GM23338 (cell line): Measurements from ENCODE around the gene MCU. TPM values are rescaled to one million over a fixed set of nuclear protein-coding genes. Genes with fewer than 3 reads are reported as not detected.

Source experiments
- ATAC-seq: fragments of 200-7000 bp; cut with Tn5 transposase; 3 replicates; pipeline ENCODE4 v1.9.1; 2020
- DNase-seq: peaks from one replicate; pipeline ENCODE4 v3.0.0-alpha.2; 2015; ENCODE audit warnings: low spot score
- H2AFZ ChIP-seq: fragments of 200-600 bp; sonication (generic); 2 replicates; pipeline ENCODE4 v1.8.0; 2016; ENCODE audit warnings: antibody characterized with exemption, mild to moderate bottlenecking, moderate library complexity
- H3F3A ChIP-seq: fragments of 200-600 bp; sonication (generic); replicated peaks from 2 replicates; pipeline ENCODE4 v1.8.0; 2017; ENCODE audit warnings: antibody characterized with exemption, mixed run types, low read depth
- H3K27ac ChIP-seq: fragments of 200-600 bp; sonication (generic); 2 replicates; pipeline ENCODE4 v1.6.1; 2016; ENCODE audit warnings: low read depth
- H3K27me3 ChIP-seq: fragments of 200-600 bp; sonication (generic); 2 replicates; pipeline ENCODE4 v1.8.0; 2016; ENCODE audit warnings: mild to moderate bottlenecking, mixed run types, moderate library complexity; ENCODE audit not compliant: insufficient read depth
- H3K36me3 ChIP-seq: fragments of 200-600 bp; sonication (generic); 2 replicates; pipeline ENCODE4 v1.8.0; 2016; ENCODE audit warnings: mild to moderate bottlenecking; ENCODE audit not compliant: insufficient read depth
- H3K4me1 ChIP-seq: fragments of 200-600 bp; sonication (generic); 2 replicates; pipeline ENCODE4 v1.8.0; 2016; ENCODE audit warnings: mild to moderate bottlenecking, moderate library complexity; ENCODE audit not compliant: insufficient read depth
- H3K4me2 ChIP-seq: fragments of 200-600 bp; sonication (generic); 2 replicates; pipeline ENCODE4 v1.7.1; 2017; ENCODE audit warnings: mixed run types
- H3K4me3 ChIP-seq: fragments of 200-600 bp; sonication (generic); 2 replicates; pipeline ENCODE4 v1.6.1; 2016; ENCODE audit warnings: mixed run types
- H3K79me2 ChIP-seq: fragments of 200-600 bp; sonication (generic); replicated peaks from 2 replicates; pipeline ENCODE4 v1.8.0; 2017; ENCODE audit warnings: mild to moderate bottlenecking; ENCODE audit not compliant: insufficient read depth
- H3K9me2 ChIP-seq: fragments of 200-600 bp; sonication (generic); 2 replicates; pipeline ENCODE4 v1.8.0; 2017; ENCODE audit not compliant: insufficient read depth
- H4K20me1 ChIP-seq: fragments of 200-600 bp; sonication (generic); replicated peaks from 2 replicates; pipeline ENCODE4 v1.8.0; 2017; ENCODE audit warnings: mild to moderate bottlenecking; ENCODE audit not compliant: insufficient read depth
- H3K27ac Mint-ChIP-seq: 2 replicates; pipeline ENCODE4 v1.8.0; 2020; ENCODE audit warnings: inconsistent platforms, mild to moderate bottlenecking, moderate library complexity, mixed read lengths
- H3K27me3 Mint-ChIP-seq: 3 replicates; pipeline ENCODE4 v1.8.0; 2022; ENCODE audit warnings: low read depth, mild to moderate bottlenecking, moderate library complexity, mixed read lengths, inconsistent platforms; ENCODE audit not compliant: insufficient read depth, poor library complexity
- H3K36me3 Mint-ChIP-seq: 3 replicates; pipeline ENCODE4 v1.8.0; 2021; ENCODE audit warnings: low read depth, mild to moderate bottlenecking, inconsistent platforms, moderate library complexity, mixed read lengths
- H3K4me1 Mint-ChIP-seq: 3 replicates; pipeline ENCODE4 v1.8.0; 2020; ENCODE audit warnings: mild to moderate bottlenecking, inconsistent platforms, mixed read lengths
- H3K4me3 Mint-ChIP-seq: 3 replicates; pipeline ENCODE4 v1.8.0; 2021; ENCODE audit warnings: moderate library complexity, mild to moderate bottlenecking, inconsistent platforms, mixed read lengths
- H3K9me3 Mint-ChIP-seq: 3 replicates; pipeline ENCODE4 v1.8.0; 2020; ENCODE audit warnings: moderate library complexity, mild to moderate bottlenecking, inconsistent platforms, mixed read lengths
- EZH2 ChIP-seq: fragments of 200-600 bp; sonication (generic); IDR thresholded peaks from one replicate; pipeline ENCODE4 v1.8.0; 2017; ENCODE audit warnings: antibody characterized with exemption, mild to moderate bottlenecking, low read depth; ENCODE audit not compliant: unreplicated experiment
- EZH2phosphoT487 ChIP-seq: fragments of 200-600 bp; sonication (generic); IDR thresholded peaks from one replicate; pipeline ENCODE4 v1.8.1; 2018; ENCODE audit warnings: antibody characterized with exemption; ENCODE audit not compliant: unreplicated experiment
- JUNB ChIP-seq: IDR thresholded peaks from one replicate; pipeline ENCODE4 v1.6.1; 2016; ENCODE audit warnings: antibody characterized with exemption; ENCODE audit not compliant: unreplicated experiment
- NANOG ChIP-seq: IDR thresholded peaks from 2 replicates; pipeline ENCODE4 v1.6.1; 2016; ENCODE audit warnings: antibody characterized with exemption, borderline replicate concordance
- ZNF331 ChIP-seq: fragments of 250-450 bp; sonication (Bioruptor Pico); IDR thresholded peaks from 2 replicates; pipeline ENCODE4 v1.5.0; 2020; ENCODE audit warnings: low read depth, mild to moderate bottlenecking, moderate library complexity
- polyA plus RNA-seq: library from polyadenylated mRNA; unstranded; fragments of >200 nt; fragmentation: Nextera tagmentation; extraction: Ambion mirVana; gene quantifications from 2 replicates; pipeline ENCODE4 v1.2.1, GENCODE V29; 2016
- total RNA-seq: library from RNA; depleted of rRNA; stranded (reverse); fragments of >200 nt; shearing (Covaris generic); gene quantifications from 2 replicates; pipeline ENCODE4 v1.2.3, GENCODE V29; 2014
- TF ChIP-seq, protein P1 (sequence below), 2 experiments: fragments of 200-600 bp in 1 of 2; sonication (generic) in 1 of 2; conservative IDR thresholded peaks; 2 replicates each; pipeline versions ENCODE4 v1.5.1 to v1.6.1; 2016 to 2017; ENCODE audit warnings: antibody characterized with exemption in 2 of 2, low read depth in 2 of 2, mild to moderate bottlenecking in 2 of 2, moderate library complexity in 1 of 2
- TF ChIP-seq, protein P2 (sequence below): fragments of 250-450 bp; sonication (Bioruptor Pico); IDR thresholded peaks from 2 replicates; pipeline ENCODE4 v1.5.0; 2020; ENCODE audit warnings: mild to moderate bottlenecking, moderate library complexity
- TF ChIP-seq, protein P3 (sequence below): IDR thresholded peaks from 2 replicates; pipeline ENCODE4 v1.6.1; 2016; ENCODE audit warnings: antibody characterized with exemption

The MCU gene
- total and polyA plus RNA-seq, 2 experiments from 2014 or later = 41.8 to 68.2 TPM

DNA sequence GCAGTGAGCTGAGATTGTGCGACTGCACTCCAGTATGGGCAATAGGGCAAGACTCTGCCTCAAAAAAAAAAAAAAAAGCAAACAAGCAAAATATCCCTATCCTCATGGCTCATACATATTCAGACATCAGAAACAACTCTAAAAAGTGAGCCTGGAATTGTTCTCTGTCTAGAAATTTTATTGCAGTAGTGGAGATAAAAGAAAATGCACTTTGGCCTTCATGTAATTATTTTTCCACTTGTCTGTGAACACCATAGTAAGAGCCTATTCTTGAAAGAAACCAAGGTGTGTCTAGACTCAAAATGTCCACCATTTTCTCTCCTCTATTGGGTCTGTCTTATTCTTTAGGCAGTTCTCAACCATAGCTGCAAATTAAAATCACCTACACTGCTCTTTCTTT is 30.5 kb upstream of the MCU start:
- no peaks in the 10 kb centered on the region for H3K36me3 Mint-ChIP-seq
- DNase-seq (no peak), ATAC-seq (no peak)
- H3K27ac Mint-ChIP-seq = no peak overlapping the region
- H3K27me3 Mint-ChIP-seq = peaks cover 3% of the 10 kb centered on the region
- H3K4me3 ChIP-seq = no peak overlapping the region
- no peak overlapping the region for H3K27ac ChIP-seq
- H3K9me2 ChIP-seq = no peaks in the 10 kb centered on the region
- no peaks in the 10 kb centered on the region for H3F3A ChIP-seq
- H3K4me3 Mint-ChIP-seq = no peak overlapping the region
- H3K36me3 ChIP-seq = no peaks in the 10 kb centered on the region
- TF ChIP-seq, protein P1, sequence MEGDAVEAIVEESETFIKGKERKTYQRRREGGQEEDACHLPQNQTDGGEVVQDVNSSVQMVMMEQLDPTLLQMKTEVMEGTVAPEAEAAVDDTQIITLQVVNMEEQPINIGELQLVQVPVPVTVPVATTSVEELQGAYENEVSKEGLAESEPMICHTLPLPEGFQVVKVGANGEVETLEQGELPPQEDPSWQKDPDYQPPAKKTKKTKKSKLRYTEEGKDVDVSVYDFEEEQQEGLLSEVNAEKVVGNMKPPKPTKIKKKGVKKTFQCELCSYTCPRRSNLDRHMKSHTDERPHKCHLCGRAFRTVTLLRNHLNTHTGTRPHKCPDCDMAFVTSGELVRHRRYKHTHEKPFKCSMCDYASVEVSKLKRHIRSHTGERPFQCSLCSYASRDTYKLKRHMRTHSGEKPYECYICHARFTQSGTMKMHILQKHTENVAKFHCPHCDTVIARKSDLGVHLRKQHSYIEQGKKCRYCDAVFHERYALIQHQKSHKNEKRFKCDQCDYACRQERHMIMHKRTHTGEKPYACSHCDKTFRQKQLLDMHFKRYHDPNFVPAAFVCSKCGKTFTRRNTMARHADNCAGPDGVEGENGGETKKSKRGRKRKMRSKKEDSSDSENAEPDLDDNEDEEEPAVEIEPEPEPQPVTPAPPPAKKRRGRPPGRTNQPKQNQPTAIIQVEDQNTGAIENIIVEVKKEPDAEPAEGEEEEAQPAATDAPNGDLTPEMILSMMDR (conservative IDR thresholded peaks at IDR 0.05; ENCODE audit: low read depth in 2 of 2) = no peak
- TF ChIP-seq ZNF331 (CRISPR knock-in tag) (no peak), JUNB (no peak), EZH2 (no peak), NANOG (no peak), EZH2phosphoT487 (no peak)
- TF ChIP-seq, protein P2, sequence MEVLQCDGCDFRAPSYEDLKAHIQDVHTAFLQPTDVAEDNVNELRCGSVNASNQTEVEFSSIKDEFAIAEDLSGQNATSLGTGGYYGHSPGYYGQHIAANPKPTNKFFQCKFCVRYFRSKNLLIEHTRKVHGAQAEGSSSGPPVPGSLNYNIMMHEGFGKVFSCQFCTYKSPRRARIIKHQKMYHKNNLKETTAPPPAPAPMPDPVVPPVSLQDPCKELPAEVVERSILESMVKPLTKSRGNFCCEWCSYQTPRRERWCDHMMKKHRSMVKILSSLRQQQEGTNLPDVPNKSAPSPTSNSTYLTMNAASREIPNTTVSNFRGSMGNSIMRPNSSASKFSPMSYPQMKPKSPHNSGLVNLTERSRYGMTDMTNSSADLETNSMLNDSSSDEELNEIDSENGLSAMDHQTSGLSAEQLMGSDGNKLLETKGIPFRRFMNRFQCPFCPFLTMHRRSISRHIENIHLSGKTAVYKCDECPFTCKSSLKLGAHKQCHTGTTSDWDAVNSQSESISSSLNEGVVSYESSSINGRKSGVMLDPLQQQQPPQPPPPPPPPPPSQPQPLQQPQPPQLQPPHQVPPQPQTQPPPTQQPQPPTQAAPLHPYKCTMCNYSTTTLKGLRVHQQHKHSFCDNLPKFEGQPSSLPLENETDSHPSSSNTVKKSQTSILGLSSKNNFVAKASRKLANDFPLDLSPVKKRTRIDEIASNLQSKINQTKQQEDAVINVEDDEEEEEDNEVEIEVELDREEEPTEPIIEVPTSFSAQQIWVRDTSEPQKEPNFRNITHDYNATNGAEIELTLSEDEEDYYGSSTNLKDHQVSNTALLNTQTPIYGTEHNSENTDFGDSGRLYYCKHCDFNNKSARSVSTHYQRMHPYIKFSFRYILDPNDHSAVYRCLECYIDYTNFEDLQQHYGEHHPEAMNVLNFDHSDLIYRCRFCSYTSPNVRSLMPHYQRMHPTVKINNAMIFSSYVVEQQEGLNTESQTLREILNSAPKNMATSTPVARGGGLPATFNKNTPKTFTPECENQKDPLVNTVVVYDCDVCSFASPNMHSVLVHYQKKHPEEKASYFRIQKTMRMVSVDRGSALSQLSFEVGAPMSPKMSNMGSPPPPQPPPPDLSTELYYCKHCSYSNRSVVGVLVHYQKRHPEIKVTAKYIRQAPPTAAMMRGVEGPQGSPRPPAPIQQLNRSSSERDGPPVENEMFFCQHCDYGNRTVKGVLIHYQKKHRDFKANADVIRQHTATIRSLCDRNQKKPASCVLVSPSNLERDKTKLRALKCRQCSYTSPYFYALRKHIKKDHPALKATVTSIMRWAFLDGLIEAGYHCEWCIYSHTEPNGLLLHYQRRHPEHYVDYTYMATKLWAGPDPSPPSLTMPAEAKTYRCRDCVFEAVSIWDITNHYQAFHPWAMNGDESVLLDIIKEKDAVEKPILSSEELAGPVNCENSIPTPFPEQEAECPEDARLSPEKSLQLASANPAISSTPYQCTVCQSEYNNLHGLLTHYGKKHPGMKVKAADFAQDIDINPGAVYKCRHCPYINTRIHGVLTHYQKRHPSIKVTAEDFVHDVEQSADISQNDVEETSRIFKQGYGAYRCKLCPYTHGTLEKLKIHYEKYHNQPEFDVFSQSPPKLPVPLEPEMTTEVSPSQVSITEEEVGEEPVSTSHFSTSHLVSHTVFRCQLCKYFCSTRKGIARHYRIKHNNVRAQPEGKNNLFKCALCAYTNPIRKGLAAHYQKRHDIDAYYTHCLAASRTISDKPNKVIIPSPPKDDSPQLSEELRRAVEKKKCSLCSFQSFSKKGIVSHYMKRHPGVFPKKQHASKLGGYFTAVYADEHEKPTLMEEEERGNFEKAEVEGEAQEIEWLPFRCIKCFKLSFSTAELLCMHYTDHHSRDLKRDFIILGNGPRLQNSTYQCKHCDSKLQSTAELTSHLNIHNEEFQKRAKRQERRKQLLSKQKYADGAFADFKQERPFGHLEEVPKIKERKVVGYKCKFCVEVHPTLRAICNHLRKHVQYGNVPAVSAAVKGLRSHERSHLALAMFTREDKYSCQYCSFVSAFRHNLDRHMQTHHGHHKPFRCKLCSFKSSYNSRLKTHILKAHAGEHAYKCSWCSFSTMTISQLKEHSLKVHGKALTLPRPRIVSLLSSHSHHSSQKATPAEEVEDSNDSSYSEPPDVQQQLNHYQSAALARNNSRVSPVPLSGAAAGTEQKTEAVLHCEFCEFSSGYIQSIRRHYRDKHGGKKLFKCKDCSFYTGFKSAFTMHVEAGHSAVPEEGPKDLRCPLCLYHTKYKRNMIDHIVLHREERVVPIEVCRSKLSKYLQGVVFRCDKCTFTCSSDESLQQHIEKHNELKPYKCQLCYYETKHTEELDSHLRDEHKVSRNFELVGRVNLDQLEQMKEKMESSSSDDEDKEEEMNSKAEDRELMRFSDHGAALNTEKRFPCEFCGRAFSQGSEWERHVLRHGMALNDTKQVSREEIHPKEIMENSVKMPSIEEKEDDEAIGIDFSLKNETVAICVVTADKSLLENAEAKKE (CRISPR knock-in tag) = no peak
- TF ChIP-seq, protein P3, sequence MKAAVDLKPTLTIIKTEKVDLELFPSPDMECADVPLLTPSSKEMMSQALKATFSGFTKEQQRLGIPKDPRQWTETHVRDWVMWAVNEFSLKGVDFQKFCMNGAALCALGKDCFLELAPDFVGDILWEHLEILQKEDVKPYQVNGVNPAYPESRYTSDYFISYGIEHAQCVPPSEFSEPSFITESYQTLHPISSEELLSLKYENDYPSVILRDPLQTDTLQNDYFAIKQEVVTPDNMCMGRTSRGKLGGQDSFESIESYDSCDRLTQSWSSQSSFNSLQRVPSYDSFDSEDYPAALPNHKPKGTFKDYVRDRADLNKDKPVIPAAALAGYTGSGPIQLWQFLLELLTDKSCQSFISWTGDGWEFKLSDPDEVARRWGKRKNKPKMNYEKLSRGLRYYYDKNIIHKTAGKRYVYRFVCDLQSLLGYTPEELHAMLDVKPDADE = no peak
- H3K9me3 Mint-ChIP-seq = no peaks in the 10 kb centered on the region
- peaks cover 6% of the 10 kb centered on the region; the same call in 1 of the 2 replicates for H3K4me1 ChIP-seq
- H3K4me1 Mint-ChIP-seq = peaks cover 5% of the 10 kb centered on the region; the same call in 2 of the 3 replicates
- H3K4me2 ChIP-seq = no peak overlapping the region
- H2AFZ ChIP-seq = no peak overlapping the region
- H3K27me3 ChIP-seq = no peaks in the 10 kb centered on the region
- H4K20me1 ChIP-seq = no peaks in the 10 kb centered on the region
- H3K79me2 ChIP-seq = no peaks in the 10 kb centered on the region
